Bronchial epithelial cell (primary cell): ENCODE results near the gene KRTAP9-9. TPM values are rescaled to one million over a fixed set of nuclear protein-coding genes. Genes with fewer than 3 reads are reported as not detected.

ENCODE experiments used
- DNase-seq: peaks from one replicate; pipeline ENCODE4 v3.0.0-alpha.2; 2010; ENCODE audit warnings: low read depth
- FAIRE-seq: peaks from 2 replicates; lab custom pipeline; 2011; peaks lifted over from hg19 to GRCh38; lab: Jason Lieb, UNC
- H3K27me3 ChIP-seq: 2 replicates; pipeline ENCODE4 v1.5.1; 2011; ENCODE audit warnings: low read length; ENCODE audit not compliant: control insufficient read depth, insufficient read depth
- H3K36me3 ChIP-seq: 2 replicates; pipeline ENCODE4 v1.5.1; 2011; ENCODE audit warnings: low read length; ENCODE audit not compliant: control insufficient read depth, insufficient read depth
- H3K4me3 ChIP-seq: 2 replicates; pipeline ENCODE4 v1.5.1; 2011; ENCODE audit warnings: mild to moderate bottlenecking, low read depth, low read length, control low read depth
- total RNA-seq: library from RNA; depleted of rRNA; stranded (reverse); fragments of >200 nt; gene quantifications from 2 replicates; pipeline ENCODE4 v1.2.1, GENCODE V29; 2014
- TF ChIP-seq, protein P1 (sequence below): IDR thresholded peaks from 2 replicates; pipeline ENCODE4 v1.5.1; 2011; ENCODE audit warnings: mild to moderate bottlenecking, moderate library complexity, low read length, control low read depth, inconsistent platforms; ENCODE audit not compliant: insufficient read depth, severe bottlenecking

The KRTAP9-9 gene
- total RNA-seq, 1 donor from 2014 or later, result not detected

DNA sequence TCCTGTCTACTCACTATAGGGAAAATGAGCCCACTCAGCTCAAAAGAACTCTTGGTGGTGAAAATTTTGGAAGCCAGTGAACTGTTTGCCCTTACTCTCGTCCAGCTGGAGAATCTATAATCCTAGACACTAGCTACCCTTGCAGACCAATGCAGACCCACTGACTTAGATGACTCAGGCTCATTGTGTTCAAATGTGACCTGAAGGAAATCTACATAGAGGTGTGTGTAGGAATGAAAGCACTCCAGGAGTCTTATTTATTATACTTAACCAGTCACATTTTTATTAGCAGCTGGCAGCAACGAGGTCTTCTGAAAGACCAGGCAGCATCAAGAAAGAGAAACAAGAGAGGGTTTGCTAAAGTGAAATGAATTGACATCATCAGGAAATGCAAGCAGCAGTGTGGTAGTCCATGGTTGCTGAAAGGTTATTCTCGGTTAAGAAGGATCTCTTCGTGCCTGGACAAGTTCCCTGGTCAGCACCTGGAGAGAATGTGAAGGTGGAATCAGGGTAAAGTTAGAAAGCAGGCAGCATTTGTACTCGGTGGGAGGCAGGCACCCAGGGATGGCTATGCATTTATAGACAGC is 46.1 kb downstream of the KRTAP9-9 start:
- FAIRE-seq, result peak; percentile 47

DNA sequence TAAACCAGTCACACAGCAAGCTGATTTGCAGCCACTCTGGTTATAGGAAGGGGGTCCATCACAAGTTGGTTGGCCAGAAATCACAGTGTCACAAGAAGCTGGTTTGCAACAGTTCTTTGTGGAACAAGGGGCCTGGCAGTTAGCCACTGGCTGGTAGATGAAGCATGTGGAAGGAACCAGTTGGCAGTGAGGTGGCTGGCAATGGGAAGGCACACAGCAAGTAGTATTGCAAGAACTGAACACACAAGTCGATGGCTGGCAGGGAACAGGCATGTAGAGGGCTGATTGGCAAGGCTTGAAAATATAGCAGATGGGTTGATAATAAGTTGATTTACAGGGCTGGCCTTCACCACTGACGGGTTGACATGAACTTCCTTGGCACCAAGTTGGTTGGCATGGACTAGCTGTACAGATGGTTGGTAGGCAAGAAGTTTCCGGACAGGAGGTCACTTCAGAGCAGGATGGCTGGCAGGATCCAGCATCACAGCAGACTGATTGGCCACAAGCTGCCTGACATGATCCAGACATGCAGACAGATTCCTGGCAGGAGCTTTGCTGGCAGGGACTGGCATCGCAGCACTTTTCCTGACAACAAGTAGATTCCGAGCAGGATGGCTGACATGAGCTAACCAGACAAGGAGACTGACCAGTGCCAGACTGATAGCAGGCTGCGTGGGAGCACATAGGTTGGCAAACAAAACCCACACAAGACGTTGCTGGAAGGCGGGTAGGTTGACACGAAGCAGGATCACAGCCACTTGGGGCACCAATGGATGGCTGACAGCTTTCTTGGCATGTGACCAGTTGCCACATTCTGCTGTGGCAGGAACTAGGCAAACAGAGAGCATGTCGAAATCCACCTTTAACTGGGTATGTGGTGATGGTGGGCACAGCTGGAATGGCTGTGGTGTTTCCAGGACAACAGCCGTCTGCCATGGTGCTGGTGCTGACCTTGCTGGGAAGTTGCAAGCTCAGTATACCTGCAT is 47.0 kb downstream of the KRTAP9-9 start, which contains the start of gene KRTAP29-1:
KRTAP29-1 (minus strand) TSS at position 936 of the 986 bp plus-strand sequence; CDS start at position 936, 0 bp downstream.
- Histone ChIP-seq H3K27me3 (no peaks in the 10 kb centered on the region), H3K36me3 (no peaks in the 10 kb centered on the region), H3K4me3 (no peak within 1 kb of the TSS)
- FAIRE-seq, result peak; percentile 91
- DNase-seq, result peak; percentile 22
- TF ChIP-seq, protein P1, sequence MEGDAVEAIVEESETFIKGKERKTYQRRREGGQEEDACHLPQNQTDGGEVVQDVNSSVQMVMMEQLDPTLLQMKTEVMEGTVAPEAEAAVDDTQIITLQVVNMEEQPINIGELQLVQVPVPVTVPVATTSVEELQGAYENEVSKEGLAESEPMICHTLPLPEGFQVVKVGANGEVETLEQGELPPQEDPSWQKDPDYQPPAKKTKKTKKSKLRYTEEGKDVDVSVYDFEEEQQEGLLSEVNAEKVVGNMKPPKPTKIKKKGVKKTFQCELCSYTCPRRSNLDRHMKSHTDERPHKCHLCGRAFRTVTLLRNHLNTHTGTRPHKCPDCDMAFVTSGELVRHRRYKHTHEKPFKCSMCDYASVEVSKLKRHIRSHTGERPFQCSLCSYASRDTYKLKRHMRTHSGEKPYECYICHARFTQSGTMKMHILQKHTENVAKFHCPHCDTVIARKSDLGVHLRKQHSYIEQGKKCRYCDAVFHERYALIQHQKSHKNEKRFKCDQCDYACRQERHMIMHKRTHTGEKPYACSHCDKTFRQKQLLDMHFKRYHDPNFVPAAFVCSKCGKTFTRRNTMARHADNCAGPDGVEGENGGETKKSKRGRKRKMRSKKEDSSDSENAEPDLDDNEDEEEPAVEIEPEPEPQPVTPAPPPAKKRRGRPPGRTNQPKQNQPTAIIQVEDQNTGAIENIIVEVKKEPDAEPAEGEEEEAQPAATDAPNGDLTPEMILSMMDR, result no peak

More for the DNA sequence above, 46.1 kb downstream of the KRTAP9-9 start:
- TF ChIP-seq, protein P1, result no peak
- Histone ChIP-seq H3K4me3 (no peak overlapping the region), H3K27me3 (no peaks in the 10 kb centered on the region), H3K36me3 (no peaks in the 10 kb centered on the region)
- DNase-seq, result peak; percentile 87

DNA sequence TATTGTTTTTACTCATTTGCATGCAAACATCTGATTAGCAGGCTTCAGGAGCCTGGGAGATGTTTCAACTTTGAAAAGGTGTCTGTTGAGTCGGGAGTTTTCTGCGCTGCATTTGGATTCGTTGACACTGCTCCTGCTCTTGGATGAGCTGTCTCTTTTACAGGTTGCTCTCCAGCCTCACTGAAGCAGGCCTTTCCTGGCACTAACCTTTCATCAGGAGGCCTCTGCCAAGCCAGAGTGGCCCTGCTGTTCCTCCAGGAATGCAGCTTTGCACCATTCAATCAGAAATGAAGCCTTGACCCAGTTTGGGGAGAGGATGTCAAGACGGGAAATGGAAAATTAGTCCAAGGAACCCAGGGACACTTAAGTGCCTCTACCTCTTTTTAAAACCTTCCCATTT is 47.8 kb downstream of the KRTAP9-9 start:
- no peaks in the 10 kb centered on the region for H3K27me3 ChIP-seq
- TF ChIP-seq, protein P1, result no peak
- no peaks in the 10 kb centered on the region for H3K36me3 ChIP-seq
- DNase-seq, result no peak
- H3K4me3 ChIP-seq, result no peak overlapping the region
- FAIRE-seq, result peak; percentile 52

DNA sequence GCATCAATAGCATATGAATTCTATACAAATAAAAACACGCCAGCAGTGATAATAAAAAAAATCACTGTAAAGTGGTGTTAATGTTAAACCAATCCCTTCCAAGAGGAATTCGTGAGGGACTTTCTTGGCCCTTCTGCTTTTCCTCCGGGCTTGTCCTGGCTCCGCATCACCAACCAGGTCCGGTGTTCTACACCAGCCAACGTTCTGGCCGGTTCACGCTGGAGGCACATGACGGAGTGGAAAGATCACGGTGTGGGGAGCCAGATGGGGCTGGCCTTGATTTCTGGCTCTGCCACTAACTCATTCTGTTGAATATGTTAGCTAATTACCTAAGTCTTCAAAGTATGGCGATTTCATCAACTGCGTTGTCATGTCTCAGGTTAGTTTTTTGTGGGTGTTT is 48.9 kb downstream of the KRTAP9-9 start:
- Histone ChIP-seq H3K4me3 (no peak overlapping the region), H3K27me3 (no peaks in the 10 kb centered on the region), H3K36me3 (no peaks in the 10 kb centered on the region)
- TF ChIP-seq, protein P1, result no peak
- FAIRE-seq (no peak), DNase-seq (no peak)

Other genes with a start within 250 kb of the KRTAP9-9 start
- not detected in 2 replicates for gene KRTAP3-1, start 246.3 kb upstream of the KRTAP9-9 start, total RNA-seq
- not detected in 2 replicates for gene KRTAP1-5, start 228.2 kb upstream of the KRTAP9-9 start, total RNA-seq
- not detected in 2 replicates for gene KRTAP1-4, start 225.2 kb upstream of the KRTAP9-9 start, total RNA-seq
- not detected in 2 replicates for gene KRTAP1-3, start 220.5 kb upstream of the KRTAP9-9 start, total RNA-seq
- gene KRTAP1-1, start 213.9 kb upstream of the KRTAP9-9 start, total RNA-seq, result not detected in 2 replicates
- not detected in 2 replicates for gene KRTAP2-1, start 208.1 kb upstream of the KRTAP9-9 start, total RNA-seq
- gene KRTAP2-2, start 200.2 kb upstream of the KRTAP9-9 start, total RNA-seq, result not detected in 2 replicates
- gene KRTAP2-3, start 195.3 kb upstream of the KRTAP9-9 start, total RNA-seq, result not detected in 2 replicates
- not detected in 2 replicates for gene KRTAP2-4, start 189.5 kb upstream of the KRTAP9-9 start, total RNA-seq
- gene KRTAP4-7, start 171.2 kb upstream of the KRTAP9-9 start, total RNA-seq, result not detected in 2 replicates
- not detected in 2 replicates for gene KRTAP4-8, start 157.2 kb upstream of the KRTAP9-9 start, total RNA-seq
- not detected in 2 replicates for gene KRTAP4-16, start 153.2 kb upstream of the KRTAP9-9 start, total RNA-seq
- not detected in 2 replicates for gene KRTAP4-9, start 150.0 kb upstream of the KRTAP9-9 start, total RNA-seq
- gene KRTAP4-11, start 137.0 kb upstream of the KRTAP9-9 start, total RNA-seq, result not detected in 2 replicates
- not detected in 2 replicates for gene KRTAP4-12, start 131.2 kb upstream of the KRTAP9-9 start, total RNA-seq
- gene KRTAP4-6, start 114.8 kb upstream of the KRTAP9-9 start, total RNA-seq, result not detected in 2 replicates
- not detected in 2 replicates for gene KRTAP4-5, start 105.6 kb upstream of the KRTAP9-9 start, total RNA-seq
- gene KRTAP4-4, start 94.6 kb upstream of the KRTAP9-9 start, total RNA-seq, result not detected in 2 replicates
- not detected in 2 replicates for gene KRTAP4-3, start 87.2 kb upstream of the KRTAP9-9 start, total RNA-seq
- gene KRTAP4-2, start 77.2 kb upstream of the KRTAP9-9 start, total RNA-seq, result not detected in 2 replicates
- gene KRTAP4-1, start 70.5 kb upstream of the KRTAP9-9 start, total RNA-seq, result not detected in 2 replicates
- gene KRTAP9-1, start 65.5 kb upstream of the KRTAP9-9 start, total RNA-seq, result not detected in 2 replicates
- not detected in 2 replicates for gene KRTAP9-2, start 28.7 kb upstream of the KRTAP9-9 start, total RNA-seq
- gene KRTAP9-3, start 22.9 kb upstream of the KRTAP9-9 start, total RNA-seq, result not detected in 2 replicates
- gene KRTAP9-8, start 17.4 kb upstream of the KRTAP9-9 start, total RNA-seq, result not detected in 2 replicates
- gene KRTAP9-4, start 5.7 kb upstream of the KRTAP9-9 start, total RNA-seq, result not detected in 2 replicates
- gene KRTAP9-6, start 10.0 kb downstream of the KRTAP9-9 start, total RNA-seq, result not detected in 2 replicates
- gene KRTAP9-7, start 20.3 kb downstream of the KRTAP9-9 start, total RNA-seq, result not detected in 2 replicates
- gene KRTAP29-1, start 47.5 kb downstream of the KRTAP9-9 start, total RNA-seq, result not detected in 2 replicates
- not detected in 2 replicates for gene KRTAP16-1, start 53.9 kb downstream of the KRTAP9-9 start, total RNA-seq
- gene KRTAP17-1, start 60.3 kb downstream of the KRTAP9-9 start, total RNA-seq, result not detected in 2 replicates
- 0.13 TPM in 1 of 2 replicates, not detected in the other for gene KRT33A, start 95.4 kb downstream of the KRTAP9-9 start, total RNA-seq
- gene KRT33B, start 114.4 kb downstream of the KRTAP9-9 start, total RNA-seq, result 0.79 and 1.7 TPM in 2 replicates
- gene KRT34, start 126.9 kb downstream of the KRTAP9-9 start, total RNA-seq, result 0.26 and 0.53 TPM in 2 replicates
- gene KRT31, start 142.2 kb downstream of the KRTAP9-9 start, total RNA-seq, result 0.26 TPM in 1 of 2 replicates, not detected in the other
- not detected in 2 replicates for gene KRT37, start 169.2 kb downstream of the KRTAP9-9 start, total RNA-seq
- not detected in 2 replicates for gene KRT38, start 185.6 kb downstream of the KRTAP9-9 start, total RNA-seq
- gene KRT32, start 212.0 kb downstream of the KRTAP9-9 start, total RNA-seq, result 0.13 TPM in 1 of 2 replicates, not detected in the other
- gene KRT35, start 225.8 kb downstream of the KRTAP9-9 start, total RNA-seq, result not detected in 2 replicates
- under 0.01 TPM in 1 of 2 replicates, not detected in the other for gene KRT36, start 234.5 kb downstream of the KRTAP9-9 start, total RNA-seq